Measurements from ENCODE around the gene CTIF.

CTIF gene

DNA sequence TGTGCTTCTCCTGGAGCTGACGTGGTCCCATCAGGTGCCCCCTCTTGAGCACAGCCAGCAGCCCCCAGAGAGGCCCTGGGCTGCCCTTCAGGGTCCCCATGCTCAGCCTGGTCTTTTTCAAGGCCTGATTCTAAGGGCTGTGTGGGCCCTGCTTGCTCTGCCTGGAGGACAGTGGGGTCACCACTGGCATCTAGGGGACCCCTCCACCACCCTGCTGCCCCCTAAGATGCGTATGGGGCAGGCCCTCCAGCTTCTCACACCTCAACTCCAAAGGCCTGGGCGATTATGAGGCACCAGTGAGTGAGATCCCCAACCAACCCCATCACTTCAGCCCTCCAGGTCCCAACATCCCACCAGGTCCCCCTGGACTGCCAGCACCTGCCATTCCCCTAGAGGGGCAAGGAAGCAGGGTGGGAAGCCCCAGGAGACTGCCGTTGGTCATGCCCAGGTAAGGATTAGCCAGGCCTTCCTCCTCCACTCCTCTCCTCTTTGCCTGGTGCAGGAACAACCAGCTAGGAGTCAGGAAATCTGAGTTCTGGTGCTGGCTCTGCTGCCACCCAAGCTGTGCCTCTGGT lies 297.5 kb downstream of the CTIF start:
- no peak for DNase-seq (ENCODE audit: low spot score)

DNA sequence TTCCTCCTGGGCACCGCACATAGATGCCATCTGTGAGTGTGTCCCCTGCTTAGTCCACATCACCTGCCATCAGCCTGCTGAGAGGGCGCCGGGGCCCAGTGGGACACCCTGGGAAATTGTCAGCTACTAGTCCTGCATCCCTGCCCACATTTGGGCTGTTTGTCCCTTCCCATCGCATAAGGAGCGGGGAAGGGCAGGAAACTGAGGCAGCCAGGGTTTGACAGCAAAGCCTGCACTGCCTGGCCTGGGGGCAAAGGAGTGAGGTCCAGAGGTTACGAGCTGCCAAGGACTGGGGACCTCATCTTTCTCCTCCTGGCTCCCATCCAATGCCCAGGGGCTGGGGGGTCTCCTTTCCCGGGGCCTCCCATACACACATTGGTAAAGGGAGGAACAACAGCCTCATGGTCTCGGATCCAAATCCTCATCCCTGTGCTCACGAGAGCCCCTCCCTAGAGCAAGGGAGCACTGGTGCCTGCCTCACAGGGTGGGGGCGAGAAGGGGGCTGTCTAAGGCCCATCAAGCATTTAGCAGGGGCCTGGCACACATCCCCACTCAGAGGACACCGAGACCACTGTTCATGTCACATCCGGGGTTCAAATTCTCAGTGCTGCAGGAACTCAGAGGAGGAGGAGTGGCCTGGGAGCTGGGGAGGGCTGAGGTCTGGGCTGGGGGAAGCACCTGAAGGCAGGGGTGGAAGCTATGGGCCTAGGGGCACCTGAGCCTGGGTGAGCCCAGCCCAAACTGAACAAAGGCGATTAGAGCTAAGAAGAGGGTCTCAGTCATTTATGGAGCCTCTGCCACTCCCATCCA lies 298.2 kb downstream of the CTIF start:
- DNase-seq (ENCODE audit: low spot score), result no peak

DNA sequence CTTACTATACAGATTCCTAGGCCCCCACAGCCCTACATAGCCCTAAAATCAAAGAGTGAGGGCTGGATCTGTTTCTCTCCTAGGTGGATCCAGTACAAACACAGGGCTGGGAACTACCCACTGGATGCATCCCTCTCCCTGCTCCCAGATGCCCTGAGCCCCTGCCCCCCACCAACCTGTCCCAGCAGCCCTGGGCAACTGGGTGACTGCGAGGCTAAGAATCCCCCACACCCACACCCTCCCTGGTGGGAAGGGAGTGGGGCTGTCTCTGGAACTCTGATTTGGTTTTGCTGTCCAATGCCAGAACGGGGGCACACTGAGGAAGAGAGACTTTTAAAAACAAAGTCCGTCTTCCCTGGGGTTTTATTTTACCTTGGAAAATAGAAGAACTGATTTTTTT lies 298.8 kb downstream of the CTIF start:
- no peak for DNase-seq (ENCODE audit: low spot score)

DNA sequence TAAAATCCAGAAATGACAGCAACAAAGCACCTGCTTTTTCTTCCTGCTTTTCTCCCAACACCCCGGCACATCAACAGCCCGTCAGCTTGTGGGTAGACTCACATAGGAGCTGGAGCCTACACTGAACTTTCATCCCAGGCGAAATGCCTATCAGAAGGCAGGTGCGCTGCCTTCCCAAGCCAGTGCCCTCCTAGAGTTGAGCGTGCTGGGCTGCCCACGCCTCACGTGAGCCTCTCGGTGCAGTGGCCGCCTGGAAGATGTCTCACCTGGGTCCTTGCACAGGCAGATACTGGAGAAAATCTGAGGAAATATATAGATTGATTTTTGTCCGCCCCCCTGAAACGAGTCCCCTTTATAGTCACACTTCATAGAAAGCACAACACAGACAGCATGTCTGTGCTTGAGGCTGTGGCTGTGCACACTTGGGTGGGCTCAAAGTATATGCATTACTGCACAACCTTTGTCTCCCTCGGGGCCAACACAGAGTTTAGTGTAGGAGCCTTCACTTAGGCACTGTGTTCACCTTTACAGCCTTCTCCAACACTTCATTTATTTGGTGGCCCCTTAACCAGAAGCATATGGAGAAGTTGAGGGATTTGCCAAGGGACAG lies 299.4 kb downstream of the CTIF start:
- DNase-seq (ENCODE audit: low spot score), result no peak

DNA sequence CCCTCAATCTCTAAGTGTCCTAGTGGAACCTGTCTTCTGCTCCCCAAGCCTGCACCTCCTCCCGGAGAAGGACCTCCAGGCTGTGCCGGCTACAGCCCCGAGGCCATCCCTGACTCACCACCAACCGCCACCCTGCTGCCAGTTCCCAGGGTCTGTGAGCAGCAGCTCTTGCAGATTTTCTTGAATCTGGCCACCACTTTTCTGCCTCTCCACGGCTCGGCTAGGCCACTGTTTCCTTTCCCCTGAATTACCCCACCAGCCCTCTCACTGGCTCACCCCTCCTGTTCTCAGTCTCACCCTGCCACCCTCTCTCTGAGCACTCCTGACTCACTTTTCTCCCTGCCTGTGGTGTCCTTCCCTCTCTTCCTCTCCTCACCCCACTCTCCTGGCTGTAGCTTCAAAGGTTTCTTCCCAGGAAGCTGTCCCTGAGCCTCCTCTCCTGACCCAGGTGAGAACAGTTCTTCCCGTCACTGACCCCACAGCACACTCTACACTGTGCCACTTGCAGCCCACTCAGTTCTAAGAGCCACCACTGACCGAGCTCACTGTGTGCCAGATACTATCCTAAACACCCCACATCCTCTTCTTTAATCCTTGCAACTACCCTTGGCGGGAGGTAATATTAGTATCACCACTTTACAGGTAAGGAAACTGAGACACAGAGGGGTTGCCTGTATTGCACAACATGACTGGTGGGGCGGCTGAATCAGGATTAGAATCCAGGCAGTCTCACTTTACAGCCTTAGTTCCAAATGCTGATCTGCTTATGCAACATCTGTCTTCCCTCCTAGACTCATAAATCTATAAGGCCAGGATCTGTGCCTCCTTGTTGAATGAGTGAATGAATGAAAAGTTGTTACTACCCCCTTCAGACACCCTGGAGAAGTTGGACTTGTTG lies 300.3 kb downstream of the CTIF start:
- no peak for DNase-seq (ENCODE audit: low spot score)

DNA sequence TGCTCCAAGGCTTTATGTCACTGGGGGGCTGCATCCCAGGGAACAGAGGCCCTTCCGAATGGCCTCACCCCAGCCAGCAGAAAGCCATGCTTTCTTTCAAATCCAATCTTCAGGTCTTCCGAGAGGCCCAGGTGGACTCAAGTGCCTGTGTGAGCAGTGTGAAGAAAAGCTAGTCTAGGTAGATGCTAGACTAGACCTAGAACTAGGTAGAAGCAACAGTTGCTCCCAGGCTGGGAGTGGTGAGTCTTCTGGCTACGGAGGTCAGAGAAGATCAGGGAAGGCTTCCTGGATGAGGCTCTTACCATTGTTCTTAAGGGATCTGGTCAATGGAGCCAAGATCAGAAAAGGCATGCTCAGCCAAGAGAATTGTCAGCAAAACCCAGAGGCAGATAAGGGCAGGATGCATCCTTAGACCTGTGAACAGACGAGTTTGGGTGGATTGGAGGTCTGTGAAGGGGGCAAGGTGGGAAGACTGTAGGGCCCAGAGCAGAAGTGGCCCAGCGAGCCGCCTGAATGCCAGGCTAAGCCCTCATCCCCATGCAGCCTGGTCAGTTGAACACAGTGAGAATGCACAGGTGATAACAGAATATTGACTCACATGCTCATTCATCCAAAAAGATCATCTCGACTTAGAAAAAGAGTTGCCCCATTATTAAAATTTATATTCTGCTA lies 301.1 kb downstream of the CTIF start:
- no peak for DNase-seq (ENCODE audit: low spot score)

DNA sequence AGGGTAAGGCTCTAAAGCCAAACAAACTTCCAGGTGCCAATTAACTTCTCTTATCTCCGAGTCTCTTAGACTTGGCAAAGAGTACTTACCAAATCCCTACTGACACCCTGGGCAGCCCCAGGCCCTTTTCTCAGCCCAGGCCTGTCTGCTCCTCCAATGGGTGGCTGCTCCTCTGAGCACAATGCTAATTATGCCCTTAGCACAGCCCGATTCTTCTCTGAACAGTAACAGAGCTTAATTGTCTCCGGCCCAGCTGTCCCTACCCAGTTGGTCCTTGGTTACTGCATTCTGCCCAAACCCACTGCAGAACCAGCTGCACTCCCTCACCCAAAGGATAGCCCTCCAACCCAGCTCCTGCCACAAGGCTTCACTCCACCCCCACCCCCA lies 301.7 kb downstream of the CTIF start:
- peak; percentile 95 for DNase-seq (ENCODE audit: low spot score)

DNA sequence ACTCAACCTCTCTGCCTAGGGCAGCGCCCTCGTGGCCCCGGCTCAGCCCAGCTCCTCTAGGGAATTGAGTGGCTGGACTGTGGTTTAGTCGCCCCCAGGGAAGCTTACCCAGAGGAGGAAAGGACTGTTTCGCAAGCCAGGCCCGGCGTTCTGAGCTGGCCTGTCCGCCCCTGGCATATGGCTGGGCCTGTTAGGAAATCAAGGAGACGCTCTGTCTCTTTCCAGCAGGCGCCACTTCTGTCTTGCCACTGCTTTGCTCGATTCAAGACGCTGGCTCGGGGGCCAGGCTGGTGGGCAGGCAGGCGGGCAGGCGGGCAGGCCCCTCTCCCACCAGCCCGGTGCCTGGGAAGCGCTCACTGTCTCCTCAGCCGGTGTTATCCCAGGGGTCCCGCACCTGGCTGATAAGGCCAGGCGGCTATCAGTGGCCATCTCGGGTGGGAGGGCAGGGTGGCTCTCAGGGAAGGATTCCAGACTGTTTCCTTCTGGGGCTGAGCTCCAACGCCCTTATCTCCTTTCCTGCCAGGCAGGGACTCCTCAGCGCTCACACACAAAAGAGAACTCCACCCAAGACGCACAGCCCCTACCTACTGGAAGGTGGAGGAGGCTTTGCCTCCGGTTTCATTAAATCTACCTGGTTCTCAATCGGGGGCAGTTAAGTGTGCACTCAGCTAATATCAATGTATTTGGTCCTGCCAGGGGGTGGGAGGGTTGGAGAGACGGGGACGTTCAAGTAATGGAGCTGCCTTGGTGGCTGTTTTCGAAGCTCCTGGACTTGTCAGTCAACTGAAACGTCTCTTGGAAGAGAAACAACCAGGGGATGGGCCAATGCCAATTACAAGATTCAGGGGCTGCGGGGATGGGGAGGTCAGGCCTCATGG lies 302.8 kb downstream of the CTIF start:
- peak; percentile 49 for DNase-seq (ENCODE audit: low spot score)

DNA sequence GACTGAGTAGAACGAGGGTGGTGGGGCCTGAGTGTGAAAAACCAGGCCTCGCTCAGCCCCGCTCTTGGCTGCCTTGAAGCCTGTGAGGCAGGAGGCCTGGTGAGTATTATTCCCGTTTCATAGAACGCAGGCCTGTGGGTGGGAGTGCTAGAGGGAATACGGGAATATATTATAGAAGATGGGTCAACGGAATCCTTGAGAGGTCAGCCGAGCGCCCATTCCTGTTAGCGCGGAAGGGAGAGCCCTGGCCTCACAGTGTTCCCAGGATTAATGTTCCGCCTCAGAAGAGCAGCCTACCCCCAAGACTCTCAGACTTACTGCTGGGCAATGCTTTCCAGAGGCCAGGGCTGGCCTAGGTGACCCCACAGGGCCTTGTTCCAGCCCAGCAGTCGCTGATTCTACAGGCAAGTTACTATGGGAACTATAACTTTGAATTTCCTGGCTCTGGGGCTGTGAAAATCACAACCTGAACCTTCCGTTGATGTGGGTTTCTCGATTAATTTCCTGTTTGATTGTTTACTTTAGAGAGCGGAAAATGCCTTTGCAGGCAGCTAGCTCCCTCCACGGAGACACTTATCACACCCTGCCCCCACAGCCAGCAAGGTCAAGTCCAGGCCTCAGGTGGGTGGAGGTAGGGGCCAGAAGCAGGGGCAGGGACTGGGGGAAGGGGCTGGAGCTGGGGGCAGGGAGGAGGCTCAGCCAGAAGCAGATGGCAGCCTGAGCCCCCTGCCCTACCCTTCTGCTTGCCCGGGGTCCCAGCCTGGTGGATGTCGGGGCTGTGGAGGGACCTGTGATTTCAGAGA lies 303.6 kb downstream of the CTIF start:
- no peak for DNase-seq (ENCODE audit: low spot score)

DNA sequence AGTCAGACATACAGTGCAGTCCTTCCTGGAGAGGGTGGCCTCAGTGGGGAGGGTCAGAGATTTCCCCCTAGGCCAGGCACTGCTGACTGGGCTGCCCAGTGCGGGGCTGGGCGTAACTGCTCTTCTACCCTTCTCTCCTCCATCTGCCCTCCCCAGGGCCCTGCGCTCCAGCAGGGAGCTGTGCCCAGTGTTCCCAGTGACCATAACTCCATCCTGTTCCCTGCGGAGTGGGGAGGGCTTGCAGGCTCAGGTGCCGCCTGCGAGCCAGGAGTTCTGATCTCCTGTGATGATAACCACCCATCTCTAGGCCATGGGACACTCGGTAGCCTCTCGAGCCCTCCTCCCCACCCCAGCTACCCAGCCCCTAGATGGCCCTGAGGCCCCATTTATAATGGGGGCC lies 304.3 kb downstream of the CTIF start:
- no peak for DNase-seq (ENCODE audit: low spot score)

DNA sequence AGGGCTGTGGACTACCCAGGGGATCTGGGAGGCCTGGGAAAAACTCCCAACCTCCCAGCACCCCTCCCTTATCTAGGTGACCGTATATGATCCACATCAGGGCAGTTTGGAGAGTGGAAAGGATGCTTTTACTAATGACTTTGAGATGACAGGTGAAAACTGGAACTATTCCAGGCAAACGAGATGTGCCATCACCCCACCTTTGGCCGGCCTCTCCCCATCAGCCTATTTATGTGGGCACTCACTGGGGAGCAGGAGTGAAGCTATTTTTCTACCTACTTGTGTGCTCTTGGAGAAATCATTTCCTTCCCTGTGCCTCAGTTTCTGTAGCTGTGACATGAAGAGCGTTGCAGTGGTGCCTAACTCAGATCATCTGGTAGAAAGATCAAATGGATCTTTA lies 304.8 kb downstream of the CTIF start:
- no peak for DNase-seq (ENCODE audit: low spot score)

DNA sequence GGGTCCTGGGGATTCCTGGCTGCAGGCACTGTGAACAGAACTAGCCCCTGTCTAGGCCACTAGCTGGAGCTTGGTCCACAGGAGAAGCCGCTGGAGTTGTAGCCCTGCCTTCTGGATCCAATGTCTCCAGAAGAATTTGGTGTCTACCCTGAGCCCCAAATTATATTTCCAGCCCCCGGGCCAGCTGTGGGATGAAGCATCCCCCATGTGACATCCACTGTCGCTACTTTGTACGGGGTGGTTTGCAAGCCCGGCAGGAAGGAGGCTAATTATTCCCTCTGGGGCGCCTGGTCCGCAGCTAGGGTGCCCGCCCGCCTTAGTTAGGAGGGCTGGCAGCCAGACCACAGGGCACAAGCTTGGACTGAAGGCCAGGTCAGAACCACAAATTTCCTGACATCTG lies 305.4 kb downstream of the CTIF start:
- DNase-seq (ENCODE audit: low spot score), result no peak

DNA sequence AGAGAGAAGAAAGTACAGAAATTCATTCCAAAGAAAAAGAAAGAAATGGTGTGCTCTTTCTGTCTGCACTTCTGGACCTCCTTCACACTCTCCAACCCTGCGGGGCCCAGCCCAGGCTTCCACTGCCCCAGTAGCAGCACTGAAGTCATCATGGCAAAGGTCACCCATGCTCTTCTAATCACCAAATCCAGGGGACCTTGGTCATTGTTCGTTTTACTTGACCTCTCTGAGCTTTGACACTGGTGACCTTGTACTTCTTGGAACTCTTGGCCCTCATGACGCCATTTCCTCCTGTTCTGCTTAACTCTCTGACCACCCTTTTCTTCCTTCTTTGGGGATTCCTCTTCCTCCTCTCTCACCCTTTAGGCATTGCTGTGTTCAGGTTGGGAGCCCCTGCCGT lies 306.3 kb downstream of the CTIF start:
- DNase-seq (ENCODE audit: low spot score), result no peak

DNA sequence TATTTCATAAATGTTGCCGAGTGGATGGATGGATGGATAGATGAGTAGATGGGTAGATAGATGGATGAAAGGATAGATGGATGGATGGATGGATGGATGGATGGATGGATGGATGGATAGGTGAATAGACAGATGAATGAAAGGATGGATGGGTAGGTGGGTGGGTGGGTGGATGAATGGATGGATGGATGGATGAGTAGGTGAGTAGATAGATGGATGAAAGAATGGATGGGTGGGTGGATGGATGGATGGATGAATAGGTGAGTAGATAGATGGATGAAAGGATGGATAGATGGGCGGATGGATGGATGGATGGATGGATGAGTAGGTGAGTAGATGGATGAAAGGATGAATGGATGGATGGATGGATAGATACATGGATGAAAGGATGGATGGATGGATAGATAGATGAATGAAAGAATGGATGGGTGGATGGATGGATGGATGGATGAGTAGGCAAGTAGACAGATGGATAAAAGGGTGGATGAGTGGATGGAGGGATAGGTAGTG lies 307.6 kb downstream of the CTIF start:
- no peak for DNase-seq (ENCODE audit: low spot score)

DNA sequence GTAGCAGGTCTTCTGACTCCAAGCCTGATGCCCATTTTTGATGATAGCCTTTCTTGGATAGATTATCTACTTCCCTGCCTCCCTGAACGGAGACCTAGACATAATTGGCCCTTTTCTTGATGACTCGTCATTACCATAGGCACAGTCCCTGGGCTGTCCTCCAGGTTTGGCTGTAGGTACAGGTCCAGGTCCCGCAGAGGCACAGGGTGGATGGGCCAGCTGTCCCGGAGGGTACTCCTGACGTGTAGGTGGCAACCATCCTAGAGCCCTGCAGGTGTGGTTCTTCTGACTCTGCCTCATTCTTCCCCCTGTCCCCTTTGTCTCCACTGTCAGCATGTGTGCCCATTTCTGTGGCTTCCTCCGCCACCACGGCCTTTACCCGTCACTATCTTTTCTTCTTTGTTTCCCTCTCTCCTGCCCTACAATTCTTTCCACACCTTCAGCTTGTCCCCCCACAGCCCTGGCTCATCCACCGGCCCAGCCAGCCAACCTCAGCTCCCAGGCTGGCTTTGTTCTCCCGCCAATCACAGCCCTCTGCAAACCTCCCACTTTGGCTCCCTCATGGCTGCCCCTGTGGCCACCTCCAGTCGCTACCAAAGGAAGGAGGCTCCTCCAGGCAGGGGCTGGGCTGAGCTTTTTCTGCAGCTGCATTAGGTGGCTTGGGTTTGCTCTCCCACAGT lies 309.1 kb downstream of the CTIF start:
- no peak for DNase-seq (ENCODE audit: low spot score)

DNA sequence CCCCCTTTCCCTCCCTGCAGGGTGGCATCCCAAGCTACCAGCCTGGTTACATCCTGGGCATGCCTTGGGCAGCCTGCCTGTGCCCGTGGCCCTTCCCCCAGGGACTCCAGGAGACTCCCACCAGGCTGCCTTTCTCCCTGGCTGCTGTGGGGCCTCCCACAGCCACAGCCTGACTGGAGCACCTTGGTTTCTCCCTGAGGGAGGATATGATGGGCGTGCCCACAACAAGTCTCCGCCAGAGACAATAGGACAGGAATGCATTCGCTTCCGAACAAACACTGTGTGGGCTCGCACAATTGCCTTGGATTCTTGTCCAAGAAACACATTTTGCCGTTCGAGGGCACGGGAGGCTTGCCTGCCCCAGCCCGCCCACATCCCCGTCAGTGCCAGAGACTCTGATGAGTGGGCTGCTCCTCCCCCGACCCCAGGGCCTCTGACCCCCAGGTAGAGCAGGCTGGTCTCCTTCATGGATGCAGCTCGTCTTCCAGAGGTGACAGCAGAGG lies 309.9 kb downstream of the CTIF start:
- DNase-seq (ENCODE audit: low spot score), result no peak

DNA sequence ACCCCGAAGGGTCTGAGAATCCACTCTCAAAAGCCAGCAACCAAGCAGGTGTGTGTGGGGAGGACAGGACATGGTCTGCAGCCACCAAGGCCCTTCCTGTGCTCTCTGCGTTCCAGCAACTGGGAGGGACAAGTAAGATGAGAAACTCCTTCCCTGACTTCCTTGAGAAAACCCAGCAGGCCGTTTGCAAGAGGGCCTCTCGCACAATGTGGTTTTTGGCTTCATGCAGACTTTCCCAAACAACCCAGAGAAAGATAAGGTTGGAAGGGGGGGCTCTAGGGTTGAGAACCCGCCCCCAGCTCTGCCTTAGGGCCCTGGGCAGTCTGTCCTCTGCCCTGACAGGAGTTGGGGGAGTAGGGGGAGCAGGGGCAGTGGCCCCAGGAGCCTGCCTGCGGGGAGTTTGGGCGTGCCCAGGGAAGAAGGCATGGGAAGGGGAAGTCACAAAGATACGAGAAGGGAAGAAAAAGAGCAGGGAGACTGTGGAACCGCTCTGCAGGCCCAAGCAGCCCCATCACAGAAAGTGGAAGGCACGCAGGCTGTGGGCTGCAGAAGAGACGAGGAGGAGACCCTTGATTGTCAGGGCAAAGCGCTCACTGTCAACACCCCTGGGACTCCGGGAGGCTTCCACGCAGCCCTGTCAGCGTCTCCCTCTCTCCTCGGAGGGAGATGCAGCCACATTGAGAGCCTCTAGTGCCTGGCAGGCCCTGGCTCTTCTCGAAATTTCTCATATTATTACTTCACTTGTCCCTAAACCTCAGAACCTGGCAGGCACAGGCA lies 312.2 kb downstream of the CTIF start:
- DNase-seq (ENCODE audit: low spot score), result no peak

DNA sequence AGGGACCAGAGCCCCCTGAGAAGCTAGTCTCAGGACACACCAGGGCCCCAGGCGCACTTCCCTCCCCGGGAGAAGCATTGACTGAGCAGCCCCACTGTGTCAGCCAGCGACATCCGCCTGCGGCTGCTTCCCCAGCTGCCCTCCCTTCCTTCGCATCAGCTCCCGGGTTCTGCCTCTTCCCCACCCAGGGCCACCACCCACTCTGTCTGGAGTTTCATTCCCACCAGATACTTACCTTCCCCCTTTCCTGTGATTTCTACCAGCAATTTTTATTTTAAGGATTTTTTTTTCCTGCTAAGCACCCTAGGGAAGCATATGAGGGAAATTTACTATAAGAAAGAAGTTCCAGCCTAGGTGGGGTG lies 312.7 kb downstream of the CTIF start:
- DNase-seq (ENCODE audit: low spot score), result peak; percentile 80

Data from globus pallidus (tissue), 1 donor.